A204.1 (cell line): ENCODE data around the gene ATP12A.

Experiments used
- FAIRE-seq: peaks from 2 replicates; lab custom pipeline; 2012; peaks lifted over from hg19 to GRCh38; lab: Jason Lieb, UNC

ATP12A gene

GRCh38 chr13:24734950-24735349 is 54.7 kb downstream of the ATP12A start:
- no peak for FAIRE-seq

GRCh38 chr13:24737042-24737441 is 56.8 kb downstream of the ATP12A start:
- FAIRE-seq, result no peak

GRCh38 chr13:24738366-24738847 is 58.2 kb downstream of the ATP12A start:
- no peak for FAIRE-seq

- FAIRE-seq, result no peak
These were observed 60.0 kb downstream of the ATP12A start for GRCh38 chr13:24740014-24740890.

- FAIRE-seq, result no peak
These were observed 60.9 kb downstream of the ATP12A start for GRCh38 chr13:24741016-24741662.

- FAIRE-seq, result no peak
These were observed 61.6 kb downstream of the ATP12A start for GRCh38 chr13:24741791-24742190.

- FAIRE-seq, result no peak
These were observed 62.1 kb downstream of the ATP12A start for GRCh38 chr13:24742294-24742693.

- no peak for FAIRE-seq
These were observed 62.8 kb downstream of the ATP12A start for GRCh38 chr13:24742977-24743376.

- no peak for FAIRE-seq
These were observed 64.0 kb downstream of the ATP12A start for GRCh38 chr13:24744247-24744646.

GRCh38 chr13:24745516-24745860 is 65.3 kb downstream of the ATP12A start:
- no peak for FAIRE-seq

GRCh38 chr13:24745861-24746617 is 65.8 kb downstream of the ATP12A start:
- FAIRE-seq, result no peak

GRCh38 chr13:24746618-24747247 is 66.5 kb downstream of the ATP12A start:
- FAIRE-seq, result no peak

- FAIRE-seq, result no peak
These were observed 67.2 kb downstream of the ATP12A start for GRCh38 chr13:24747248-24748060.

GRCh38 chr13:24748061-24748400 is 67.8 kb downstream of the ATP12A start:
- no peak for FAIRE-seq

- FAIRE-seq, result no peak
These were observed 79.0 kb downstream of the ATP12A start for GRCh38 chr13:24759197-24759596.
